Liver (tissue), 3 donors: ENCODE data around the gene TRHDE.

Source experiments
- CTCF ChIP-seq: fragments of 150-350 bp; IDR thresholded peaks from 2 replicates; pipeline ENCODE4 v1.5.1; 2017; ENCODE audit warnings: improper control_type of control experiment, low read depth, low read length; ENCODE audit not compliant: missing input control
- FOXA2 ChIP-seq: IDR thresholded peaks from 2 replicates; pipeline ENCODE4 v1.6.1; 2016; ENCODE audit warnings: antibody characterized with exemption
- RAD21 ChIP-seq, 2 donors: IDR thresholded peaks; 2 replicates each; pipeline ENCODE4 v1.6.1; 2016; ENCODE audit warnings: antibody characterized with exemption in 2 of 2, mild to moderate bottlenecking in 2 of 2
- RXRA ChIP-seq, 2 donors: IDR thresholded peaks; 2 replicates each; pipeline ENCODE4 v1.6.1; 2017 to 2018; ENCODE audit warnings: antibody characterized with exemption in 2 of 2, mild to moderate bottlenecking in 1 of 2
- YY1 ChIP-seq: IDR thresholded peaks from 2 replicates; pipeline ENCODE4 v1.6.1; 2016; ENCODE audit warnings: antibody characterized with exemption, mild to moderate bottlenecking
- donor health status: healthy.
- donor health status: healthy.

GRCh38 chr12:72273851-72274351 is 1.7 kb downstream of the TRHDE start:
- TF ChIP-seq RXRA (IDR thresholded peaks at IDR 0.05) (no peak), CTCF (no peak), YY1 (no peak), FOXA2 (no peak), RAD21 (IDR thresholded peaks at IDR 0.05) (no peak)
